GM18951 (cell line): ENCODE data around the gene DTWD2.
"Not testable (repeated sequence)": the region's sequence is repeated elsewhere in the genome, so short reads cannot be mapped to it uniquely, and the experiment has no call there.

Experiments used
- POLR2A ChIP-seq: IDR thresholded peaks from 4 replicates; pipeline ENCODE4 v1.6.1; 2011; ENCODE audit warnings: mild to moderate bottlenecking; ENCODE audit not compliant: insufficient read length, insufficient read depth; ENCODE audit errors: extremely low read depth
- in situ Hi-C: fragments of 300-500 bp; cut with MboI; formaldehyde crosslinking; loops from one replicate; pipeline ENCODE4 v1.12.0; 2022; ENCODE audit warnings: low sequenced_read_pairs, mixed read lengths, inconsistent platforms; ENCODE audit not compliant: unreplicated experiment

The DTWD2 gene

GRCh38 chr5:118905196-118905595, 83.2 kb downstream of the DTWD2 start:
- in situ Hi-C loops, result no loop called here

GRCh38 chr5:118902656-118903438, 85.5 kb downstream of the DTWD2 start:
- TF ChIP-seq POLR2A, result no peak
- in situ Hi-C loops, result no loop called here

More at GRCh38 chr5:118905196-118905595, 83.2 kb downstream of the DTWD2 start:
- no peak for TF ChIP-seq POLR2A

GRCh38 chr5:118894709-118895108, 93.6 kb downstream of the DTWD2 start:
- in situ Hi-C loops, result no loop called here

GRCh38 chr5:118891252-118891651, 97.1 kb downstream of the DTWD2 start:
- in situ Hi-C loops, result no loop called here
- TF ChIP-seq POLR2A, result no peak

More at GRCh38 chr5:118894709-118895108, 93.6 kb downstream of the DTWD2 start:
- TF ChIP-seq POLR2A, result no peak

- no peak for TF ChIP-seq POLR2A
- in situ Hi-C loops, result no loop called here
Measured at GRCh38 chr5:118889165-118889564, 99.2 kb downstream of the DTWD2 start.

- TF ChIP-seq POLR2A, result no peak
- in situ Hi-C loops, result no loop called here
Measured at GRCh38 chr5:118888556-118888955, 99.8 kb downstream of the DTWD2 start.

- TF ChIP-seq POLR2A, result no peak
- in situ Hi-C loops, result no loop called here
Measured at GRCh38 chr5:118883362-118883761, 105.0 kb downstream of the DTWD2 start.

- in situ Hi-C loops, result no loop called here
- no peak for TF ChIP-seq POLR2A
Measured at GRCh38 chr5:118882666-118883065, 105.7 kb downstream of the DTWD2 start.

- in situ Hi-C loops, result not testable (repeated sequence)
Measured at GRCh38 chr5:118876852-118877251, 111.5 kb downstream of the DTWD2 start.

GRCh38 chr5:118875131-118875530, 113.2 kb downstream of the DTWD2 start:
- no peak for TF ChIP-seq POLR2A
- in situ Hi-C loops, result no loop called here

GRCh38 chr5:118873417-118873816, 114.9 kb downstream of the DTWD2 start:
- in situ Hi-C loops, result no loop called here
- TF ChIP-seq POLR2A, result no peak

GRCh38 chr5:118863345-118863744, 125.0 kb downstream of the DTWD2 start:
- in situ Hi-C loops, result no loop called here
- no peak for TF ChIP-seq POLR2A

- TF ChIP-seq POLR2A, result no peak
Measured at GRCh38 chr5:118862596-118862995, 125.8 kb downstream of the DTWD2 start.

GRCh38 chr5:118857700-118858099, 130.6 kb downstream of the DTWD2 start:
- in situ Hi-C loops, result no loop called here
- no peak for TF ChIP-seq POLR2A

More at GRCh38 chr5:118862596-118862995, 125.8 kb downstream of the DTWD2 start:
- in situ Hi-C loops, result no loop called here
